IMR-90 (cell line): ENCODE data around the gene RAB12. TPM values are rescaled to one million over a fixed set of nuclear protein-coding genes. Genes with fewer than 3 reads are reported as not detected.

Source experiments
- ATAC-seq: fragments of 200-7000 bp; cut with Tn5 transposase; 2 replicates; pipeline ENCODE4 v1.9.1; 2020; ENCODE audit warnings: low read depth, mild to moderate bottlenecking, moderate library complexity
- BruUV-seq: library from RNA; stranded (reverse); fragments of 400-500 nt; replicated peaks from 2 replicates; lab custom pipeline; 2021; lab: Mats Ljungman, UMichigan
- CTCF ChIA-PET: fragments of 300-600 bp; formaldehyde crosslinking; extraction: SDS; loops from one replicate; lab custom pipeline; 2021; ENCODE audit warnings: antibody characterized with exemption; lab: Yijun Ruan, JAX
- POLR2A ChIA-PET: fragments of 300-600 bp; sonication (Branson Sonifier 250); formaldehyde crosslinking; loops from one replicate; lab custom pipeline; 2022; ENCODE audit warnings: antibody characterized with exemption; ENCODE audit not compliant: unreplicated experiment; lab: Charles Lee
- DNase-seq: peaks from one replicate; pipeline ENCODE4 v3.0.0; 2013
- H2AFZ ChIP-seq: replicated peaks from 2 replicates; pipeline ENCODE3; 2013; ENCODE audit warnings: low read length, mild to moderate bottlenecking; ENCODE audit not compliant: poor library complexity
- H2AK5ac ChIP-seq: 2 replicates; pipeline ENCODE4 v1.6.1; 2013; ENCODE audit warnings: low read depth, low read length, inconsistent platforms
- H2AK9ac ChIP-seq: replicated peaks from 2 replicates; pipeline ENCODE3; 2013; ENCODE audit warnings: mild to moderate bottlenecking, low read depth, low read length, moderate library complexity; ENCODE audit not compliant: poor library complexity
- H2BK120ac ChIP-seq: 2 replicates; pipeline ENCODE4 v1.6.1; 2013; ENCODE audit warnings: low read depth, low read length, inconsistent platforms
- H2BK15ac ChIP-seq: 3 replicates; pipeline ENCODE4 v1.6.1; 2013; ENCODE audit warnings: low read depth, low read length, inconsistent platforms
- H2BK20ac ChIP-seq: 2 replicates; pipeline ENCODE4 v1.6.1; 2013; ENCODE audit warnings: low read depth, mild to moderate bottlenecking, inconsistent platforms, low read length, moderate library complexity
- H2BK5ac ChIP-seq: 2 replicates; pipeline ENCODE4 v1.6.1; 2013; ENCODE audit warnings: mild to moderate bottlenecking, low read depth, low read length, inconsistent platforms; ENCODE audit not compliant: poor library complexity, severe bottlenecking
- H3K14ac ChIP-seq: replicated peaks from 2 replicates; pipeline ENCODE4 v1.6.1; 2013; ENCODE audit warnings: low read depth, low read length, inconsistent platforms
- H3K18ac ChIP-seq: 2 replicates; pipeline ENCODE4 v1.6.1; 2013; ENCODE audit warnings: low read depth, low read length, control low read depth
- H3K23ac ChIP-seq: 2 replicates; pipeline ENCODE4 v1.6.1; 2013; ENCODE audit warnings: low read depth, low read length, inconsistent platforms
- H3K27ac ChIP-seq: 2 replicates; pipeline ENCODE4 v1.5.1; 2013; ENCODE audit warnings: mild to moderate bottlenecking, control low read depth, low read length; ENCODE audit not compliant: insufficient read depth
- H3K27me3 ChIP-seq: 2 replicates; pipeline ENCODE4 v1.6.1; 2013; ENCODE audit warnings: low read length; ENCODE audit not compliant: control insufficient read depth, insufficient read depth
- H3K36me3 ChIP-seq: 2 replicates; pipeline ENCODE4 v1.6.1; 2013; ENCODE audit warnings: low read length, mixed read lengths; ENCODE audit not compliant: control insufficient read depth, insufficient read depth
- H3K4ac ChIP-seq: 2 replicates; pipeline ENCODE4 v1.6.1; 2013; ENCODE audit warnings: low read depth, low read length, inconsistent platforms
- H3K4me1 ChIP-seq: 2 replicates; pipeline ENCODE4 v1.6.1; 2013; ENCODE audit warnings: low read length, mixed read lengths; ENCODE audit not compliant: control insufficient read depth, insufficient read depth
- H3K4me2 ChIP-seq: 2 replicates; pipeline ENCODE4 v1.6.1; 2013; ENCODE audit warnings: low read depth, mild to moderate bottlenecking, control low read depth, low read length, moderate library complexity
- H3K4me3 ChIP-seq: 2 replicates; pipeline ENCODE4 v1.5.1; 2013; ENCODE audit warnings: low read depth, mild to moderate bottlenecking, control low read depth, low read length, moderate library complexity; ENCODE audit not compliant: insufficient read depth
- H3K56ac ChIP-seq: 2 replicates; pipeline ENCODE4 v1.6.1; 2013; ENCODE audit warnings: low read length, inconsistent platforms; ENCODE audit not compliant: insufficient read depth; ENCODE audit errors: extremely low read depth
- H3K79me1 ChIP-seq, 2 experiments: 2 replicates each; pipeline ENCODE4 v1.6.1; 2013; ENCODE audit warnings: low read length in 2 of 2, inconsistent platforms in 1 of 2, low read depth in 1 of 2
- H3K9ac ChIP-seq: 2 replicates; pipeline ENCODE4 v1.6.1; 2013; ENCODE audit warnings: low read depth, low read length, control low read depth
- H3K9me1 ChIP-seq: 2 replicates; pipeline ENCODE4 v1.6.1; 2013; ENCODE audit warnings: low read length, inconsistent platforms; ENCODE audit not compliant: insufficient read depth
- H3K9me3 ChIP-seq: 2 replicates; pipeline ENCODE4 v1.6.1; 2013; ENCODE audit warnings: low read length; ENCODE audit not compliant: control insufficient read depth, insufficient read depth
- H4K20me1 ChIP-seq: 2 replicates; pipeline ENCODE4 v1.6.1; 2013; ENCODE audit warnings: low read length, inconsistent platforms; ENCODE audit not compliant: insufficient read depth
- H4K5ac ChIP-seq: 2 replicates; pipeline ENCODE4 v1.6.1; 2013; ENCODE audit warnings: mild to moderate bottlenecking, low read depth, low read length, control low read depth
- H4K8ac ChIP-seq, 2 experiments: 2 replicates each; pipeline ENCODE4 v1.6.1; 2013; ENCODE audit warnings: low read depth in 2 of 2, low read length in 2 of 2, control low read depth in 1 of 2, inconsistent platforms in 1 of 2
- H4K91ac ChIP-seq: 2 replicates; pipeline ENCODE4 v1.6.1; 2013; ENCODE audit warnings: low read depth, low read length, inconsistent platforms; ENCODE audit not compliant: insufficient read depth
- CEBPB ChIP-seq: IDR thresholded peaks from 2 replicates; pipeline ENCODE4 v1.6.1; 2012; ENCODE audit warnings: low read depth, low read length, improper control_type of control experiment
- CHD1 ChIP-seq: IDR thresholded peaks from 2 replicates; pipeline ENCODE4 v1.6.1; 2012; ENCODE audit warnings: low read depth, low read length, improper control_type of control experiment
- ELK1 ChIP-seq: fragments of 150-350 bp; IDR thresholded peaks from 2 replicates; pipeline ENCODE4 v1.6.1; 2016; ENCODE audit warnings: low read depth, mild to moderate bottlenecking, low read length, moderate library complexity, borderline replicate concordance
- FOS ChIP-seq: fragments of 150-350 bp; IDR thresholded peaks from 2 replicates; pipeline ENCODE4 v1.6.1; 2016; ENCODE audit warnings: low read depth, low read length
- MAFK ChIP-seq: IDR thresholded peaks from 2 replicates; pipeline ENCODE4 v1.6.1; 2012; ENCODE audit warnings: low read depth, low read length, improper control_type of control experiment
- MAZ ChIP-seq: IDR thresholded peaks from 2 replicates; pipeline ENCODE4 v1.6.1; 2012; ENCODE audit warnings: low read depth, mild to moderate bottlenecking, low read length, improper control_type of control experiment, moderate library complexity, borderline replicate concordance
- MXI1 ChIP-seq: IDR thresholded peaks from 2 replicates; pipeline ENCODE4 v1.6.1; 2012; ENCODE audit warnings: low read depth, mild to moderate bottlenecking, low read length, moderate library complexity, borderline replicate concordance
- NFE2L2 ChIP-seq: fragments of 150-350 bp; IDR thresholded peaks from 2 replicates; pipeline ENCODE4 v1.6.1; 2016; ENCODE audit warnings: low read depth, mild to moderate bottlenecking, low read length
- RAD21 ChIP-seq: IDR thresholded peaks from 2 replicates; pipeline ENCODE4 v1.6.1; 2012; ENCODE audit warnings: low read length, improper control_type of control experiment
- RFX5 ChIP-seq: IDR thresholded peaks from 2 replicates; pipeline ENCODE4 v1.8.0; 2012; ENCODE audit warnings: low read depth, mild to moderate bottlenecking, low read length, moderate library complexity
- SMC3 ChIP-seq: fragments of 150-350 bp; IDR thresholded peaks from 2 replicates; pipeline ENCODE4 v1.6.1; 2016; ENCODE audit warnings: low read depth, mild to moderate bottlenecking, antibody characterized with exemption, low read length, moderate library complexity
- WGBS, 2 experiments: methylation state at CpG; one replicate each; pipeline versions ENCODE4 v1.1.5 to v1.1.7; 2013; ENCODE audit warnings: missing lambda C conversion rate in 2 of 2; ENCODE audit not compliant: insufficient read length in 1 of 2; ENCODE audit errors: extremely low coverage in 2 of 2; 5-methylcytosine and 5-hydroxymethylcytosine counted together
- dilution Hi-C: fragments of 300-500 bp; cut with HindIII; formaldehyde crosslinking; loops from one replicate; pipeline ENCODE4 v1.14.3; 2018; ENCODE audit warnings: low sequenced_read_pairs; ENCODE audit not compliant: unreplicated experiment
- in situ Hi-C: fragments of 300-500 bp; cut with MboI; formaldehyde crosslinking; loops from 3 replicates; pipeline ENCODE4 v1.14.3; 2019; ENCODE audit warnings: low sequenced_read_pairs, inconsistent platforms, mixed read lengths
- intact Hi-C: fragments of 100-400 bp; cut with micrococcal nuclease; formaldehyde crosslinking; loops from 2 replicates; pipeline ENCODE4 v1.10.0; 2022
- polyA plus RNA-seq, 3 experiments: library from polyadenylated mRNA; depleted of rRNA; stranded (reverse); fragments of >200 nt; gene quantifications; 2 replicates each; pipeline ENCODE4 v1.2.3, GENCODE V29; 2012; ENCODE audit warnings: low replicate concordance in 1 of 3
- total RNA-seq: library from RNA; depleted of rRNA; stranded (reverse); fragments of >200 nt; gene quantifications from 2 replicates; pipeline ENCODE4 v1.2.3, GENCODE V29; 2012
- TF ChIP-seq, protein P1 (sequence below): conservative IDR thresholded peaks from 2 replicates; pipeline ENCODE4 v1.5.1; 2012; ENCODE audit warnings: mild to moderate bottlenecking, low read depth, low read length, improper control_type of control experiment

The RAB12 gene
- total and polyA plus RNA-seq, 2 of the 4 experiments (the other 2 are of a cell fraction): 14.9 to 19.2 TPM

GRCh38 chr18:8681196-8681595 lies 72.0 kb downstream of the RAB12 start:
- Histone ChIP-seq H3K9me1 (no peaks in the 10 kb centered on the region), H2BK5ac (no peak overlapping the region), H2AK9ac (no peak overlapping the region), H3K14ac (no peak overlapping the region), H2BK15ac (no peak overlapping the region), H3K4me1 (0 out of 2 replicates have a peak, but pooled peaks cover 1% of the 10 kb centered on the region), H3K4ac (no peak overlapping the region), H3K18ac (no peak overlapping the region), H3K79me1 (no peaks in the 10 kb centered on the region), H3K56ac (no peak overlapping the region), H3K36me3 (no peaks in the 10 kb centered on the region), H3K4me2 (peak overlapping the region; percentile 52), H4K8ac (no peak overlapping the region), H2BK20ac (no peak overlapping the region), H3K9ac (no peak overlapping the region), H3K27me3 (no peaks in the 10 kb centered on the region; the same call in 1 of the 2 replicates), H3K23ac (no peak overlapping the region), H2AK5ac (no peak overlapping the region), H3K9me3 (no peaks in the 10 kb centered on the region), H4K91ac (no peak overlapping the region), H3K27ac (no peak overlapping the region), H4K20me1 (no peaks in the 10 kb centered on the region), H2AFZ (no peak overlapping the region), H3K4me3 (no peak overlapping the region), H4K5ac (no peak overlapping the region), H2BK120ac (no peak overlapping the region)
- intact Hi-C loops: no loop called here
- CTCF ChIA-PET: interaction anchor here (1.0 to 1.2 kb wide), 2 partner anchors 14 to 409 kb away, joined by 4 read pairs; no protein-coding TSS in a partner anchor
- no TSS peak for BruUV-seq
- POLR2A ChIA-PET: interaction anchor here (0.5 kb wide), 1 partner anchor 333 kb away, joined by 5 read pairs; no protein-coding TSS in a partner anchor
- DNase-seq (no peak), ATAC-seq (no peak; the same call in 1 of the 2 replicates)
- WGBS, 2 experiments: 100% methylated on average over 2 of the region's 4 CpGs; no CpG with 5 or more reads in 1 of the 2 experiments
- dilution Hi-C loops: loop anchor here (25.0 kb wide), 1 partner anchor 306 kb away; no protein-coding TSS in a partner anchor
- TF ChIP-seq NFE2L2 (no peak), CEBPB (no peak), FOS (no peak), MAZ (no peak), RAD21 (no peak), RFX5 (no peak), MAFK (no peak), ELK1 (no peak), MXI1 (no peak), SMC3 (no peak), CHD1 (no peak)
- TF ChIP-seq, protein P1, sequence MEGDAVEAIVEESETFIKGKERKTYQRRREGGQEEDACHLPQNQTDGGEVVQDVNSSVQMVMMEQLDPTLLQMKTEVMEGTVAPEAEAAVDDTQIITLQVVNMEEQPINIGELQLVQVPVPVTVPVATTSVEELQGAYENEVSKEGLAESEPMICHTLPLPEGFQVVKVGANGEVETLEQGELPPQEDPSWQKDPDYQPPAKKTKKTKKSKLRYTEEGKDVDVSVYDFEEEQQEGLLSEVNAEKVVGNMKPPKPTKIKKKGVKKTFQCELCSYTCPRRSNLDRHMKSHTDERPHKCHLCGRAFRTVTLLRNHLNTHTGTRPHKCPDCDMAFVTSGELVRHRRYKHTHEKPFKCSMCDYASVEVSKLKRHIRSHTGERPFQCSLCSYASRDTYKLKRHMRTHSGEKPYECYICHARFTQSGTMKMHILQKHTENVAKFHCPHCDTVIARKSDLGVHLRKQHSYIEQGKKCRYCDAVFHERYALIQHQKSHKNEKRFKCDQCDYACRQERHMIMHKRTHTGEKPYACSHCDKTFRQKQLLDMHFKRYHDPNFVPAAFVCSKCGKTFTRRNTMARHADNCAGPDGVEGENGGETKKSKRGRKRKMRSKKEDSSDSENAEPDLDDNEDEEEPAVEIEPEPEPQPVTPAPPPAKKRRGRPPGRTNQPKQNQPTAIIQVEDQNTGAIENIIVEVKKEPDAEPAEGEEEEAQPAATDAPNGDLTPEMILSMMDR: no peak
- in situ Hi-C loops: no loop called here
